RPMI7951 (cell line): ENCODE results near the gene TRIO. TPM values are rescaled to one million over a fixed set of nuclear protein-coding genes. Genes with fewer than 3 reads are reported as not detected.
A peak's percentile ranks its signal among the peaks of the same experiment; 100 is the strongest.

ENCODE experiments used
- DNase-seq: peaks from one replicate; pipeline ENCODE4 v3.0.0-alpha.2; 2012; ENCODE audit warnings: low read depth
- total RNA-seq: library from RNA; depleted of rRNA; stranded (reverse); fragments of >200 nt; shearing (Covaris generic); gene quantifications from 2 replicates; pipeline ENCODE4 v1.2.3, GENCODE V29; 2014

TRIO gene
- total RNA-seq, 1 experiment from 2014 or later = 34.0 TPM

- peak; percentile 77 for DNase-seq
These were observed 65.2 kb downstream of the TRIO start for GRCh38 chr5:14208071-14209021.

- no peak for DNase-seq
These were observed 66.2 kb downstream of the TRIO start for GRCh38 chr5:14209222-14209822.

- DNase-seq = no peak
These were observed 66.7 kb downstream of the TRIO start for GRCh38 chr5:14209836-14210235.

GRCh38 chr5:14210729-14211128 is 67.6 kb downstream of the TRIO start:
- DNase-seq = no peak

GRCh38 chr5:14211818-14212803 is 69.0 kb downstream of the TRIO start:
- no peak for DNase-seq

GRCh38 chr5:14212838-14213237 is 69.7 kb downstream of the TRIO start:
- DNase-seq = no peak

GRCh38 chr5:14213253-14213652 is 70.1 kb downstream of the TRIO start:
- no peak for DNase-seq

GRCh38 chr5:14213813-14214585 is 70.9 kb downstream of the TRIO start:
- DNase-seq = no peak

- no peak for DNase-seq
These were observed 72.8 kb downstream of the TRIO start for GRCh38 chr5:14215901-14216300.

GRCh38 chr5:14216372-14216771 is 73.2 kb downstream of the TRIO start:
- DNase-seq = no peak

GRCh38 chr5:14216902-14217301 is 73.8 kb downstream of the TRIO start:
- no peak for DNase-seq

GRCh38 chr5:14217587-14217986 is 74.4 kb downstream of the TRIO start:
- no peak for DNase-seq

GRCh38 chr5:14218011-14218410 is 74.9 kb downstream of the TRIO start:
- no peak for DNase-seq

- no peak for DNase-seq
These were observed 75.3 kb downstream of the TRIO start for GRCh38 chr5:14218480-14218879.

GRCh38 chr5:14218897-14219573 is 75.9 kb downstream of the TRIO start:
- DNase-seq = peak; percentile 18

GRCh38 chr5:14219800-14220512 is 76.8 kb downstream of the TRIO start:
- DNase-seq = no peak

GRCh38 chr5:14220642-14221041 is 77.5 kb downstream of the TRIO start:
- no peak for DNase-seq

- no peak for DNase-seq
These were observed 78.6 kb downstream of the TRIO start for GRCh38 chr5:14221732-14222131.

- DNase-seq = no peak
These were observed 79.1 kb downstream of the TRIO start for GRCh38 chr5:14222206-14222605.

GRCh38 chr5:14223372-14223771 is 80.2 kb downstream of the TRIO start:
- DNase-seq = no peak
